Pons (tissue), 1 donor: ENCODE measurements around the gene BGLAP.

Experiments
- DNase-seq: peaks from one replicate; pipeline ENCODE4 v3.0.0-alpha.2; 2016; ENCODE audit warnings: low spot score

BGLAP gene

DNA sequence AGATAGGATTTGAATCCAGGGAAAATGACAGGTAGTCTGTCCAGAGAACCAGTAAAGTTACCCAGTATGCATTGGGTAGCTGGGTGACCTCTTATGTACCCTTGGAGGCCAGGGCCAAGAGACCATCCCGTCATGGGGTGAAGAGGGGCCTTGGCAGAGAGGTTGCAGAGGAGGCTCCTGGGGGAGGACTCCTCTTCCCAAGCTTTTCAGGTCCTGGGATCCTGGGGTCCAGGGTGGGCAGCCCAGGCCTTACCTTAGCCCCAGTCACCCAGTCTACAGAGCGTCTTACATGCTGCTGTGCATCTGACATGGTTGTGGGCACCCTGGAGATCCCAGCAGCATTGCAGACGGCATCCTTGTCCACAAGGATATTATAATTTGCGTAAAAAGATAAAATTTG, 15.2 kb upstream of the BGLAP start:
- no peak for DNase-seq

DNA sequence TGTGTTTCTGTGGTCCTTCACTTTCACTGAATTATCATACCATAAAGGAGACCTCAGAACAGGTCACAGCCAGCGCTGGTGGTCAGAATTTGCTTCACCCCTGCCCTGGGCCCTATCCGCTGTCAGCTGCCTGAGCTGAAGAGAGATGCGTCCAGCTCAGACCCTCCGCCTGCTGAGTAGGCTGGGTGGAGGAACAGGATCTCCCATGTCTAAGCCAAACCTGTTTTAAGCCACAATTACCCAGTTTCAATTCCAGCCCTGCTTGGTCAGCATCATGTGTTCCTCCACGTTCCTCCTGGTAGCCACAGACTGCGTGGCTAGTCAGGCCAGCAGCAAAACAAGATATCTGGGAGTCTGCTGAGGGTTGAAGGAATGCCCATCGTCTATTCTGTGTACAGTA, 13.5 kb upstream of the BGLAP start:
- DNase-seq, result peak; percentile 53

DNA sequence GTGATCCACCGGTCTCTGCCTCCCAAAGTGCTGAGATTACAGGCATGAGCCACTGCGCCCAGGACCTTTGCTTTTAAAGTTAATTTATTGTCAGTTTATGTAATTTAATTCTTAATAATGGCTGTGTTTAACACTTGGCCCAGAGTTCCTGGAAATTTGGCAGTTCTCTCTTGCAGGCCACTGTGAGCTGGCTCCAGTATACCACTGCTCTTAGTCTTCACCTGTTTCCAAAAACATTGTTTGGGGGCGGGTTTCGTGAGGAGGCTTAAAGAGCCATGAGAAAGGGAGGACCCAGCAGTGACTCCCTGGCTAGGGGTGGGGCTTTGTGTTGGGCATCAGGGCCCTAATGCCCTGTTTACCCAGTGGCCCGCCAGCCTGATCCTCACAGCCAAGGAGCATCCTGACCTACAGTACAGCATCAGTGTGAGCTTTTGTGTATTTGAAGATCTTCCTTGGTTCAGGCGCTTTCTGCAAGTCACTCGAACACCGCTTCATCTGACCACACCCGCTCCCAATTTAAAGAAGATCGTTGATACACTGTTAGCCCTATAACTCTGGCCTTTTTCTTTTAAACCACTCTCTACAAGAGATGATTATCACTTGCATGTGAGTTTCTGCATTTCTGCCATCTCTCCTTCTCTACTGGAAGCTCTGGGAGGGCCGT, 12.0 kb upstream of the BGLAP start:
- no peak for DNase-seq

DNA sequence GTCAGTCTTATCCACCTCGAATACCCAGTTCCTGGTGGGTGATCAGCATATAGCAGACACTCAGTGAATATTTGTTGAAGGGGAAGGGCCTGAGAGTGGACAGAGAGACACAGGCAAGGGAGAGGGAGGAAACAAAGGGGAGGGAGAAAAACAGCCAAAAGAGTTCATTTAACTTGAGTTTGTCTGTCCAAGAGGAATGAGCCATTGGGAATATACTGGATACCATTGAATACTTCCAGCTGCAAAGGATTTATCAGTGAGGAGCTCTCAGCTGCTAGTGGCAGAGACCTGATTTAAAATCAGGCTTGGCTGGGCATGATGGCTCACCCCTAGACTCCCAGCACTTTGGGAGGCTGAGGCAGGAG, 11.5 kb upstream of the BGLAP start:
- no peak for DNase-seq

DNA sequence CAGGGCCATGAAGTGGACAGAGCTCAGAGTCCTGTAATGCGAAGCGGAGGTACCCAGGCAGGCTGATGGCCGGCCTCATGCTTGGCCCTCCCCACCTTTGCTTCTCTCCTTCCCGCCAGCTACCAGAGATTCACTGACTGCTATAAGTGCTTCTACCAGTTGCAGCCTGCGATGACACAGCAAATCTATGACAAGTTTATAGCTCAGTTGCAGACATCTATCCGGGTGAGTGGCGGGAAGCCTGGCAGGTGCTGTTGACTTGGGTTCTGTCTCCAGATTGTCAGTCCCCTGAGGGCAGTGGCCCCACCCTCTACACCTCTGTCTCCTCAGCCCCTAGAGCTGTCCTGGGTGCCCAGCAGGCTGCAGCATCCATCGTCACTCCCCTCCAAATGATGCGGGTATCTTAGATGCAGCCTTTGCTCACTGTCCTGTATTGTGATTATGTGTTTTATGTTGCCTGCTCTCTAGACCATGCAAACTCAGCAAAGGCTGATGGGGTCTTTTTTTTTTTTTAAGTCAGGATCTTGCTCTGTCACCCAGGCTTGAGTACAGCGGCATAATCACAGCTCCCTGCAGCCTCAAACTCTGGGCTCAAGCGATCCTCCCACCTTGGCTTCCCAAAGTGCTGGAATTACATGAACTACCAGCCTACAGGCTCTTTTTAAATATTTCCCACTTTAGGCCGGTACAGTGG, 9.6 kb upstream of the BGLAP start:
- no peak for DNase-seq

DNA sequence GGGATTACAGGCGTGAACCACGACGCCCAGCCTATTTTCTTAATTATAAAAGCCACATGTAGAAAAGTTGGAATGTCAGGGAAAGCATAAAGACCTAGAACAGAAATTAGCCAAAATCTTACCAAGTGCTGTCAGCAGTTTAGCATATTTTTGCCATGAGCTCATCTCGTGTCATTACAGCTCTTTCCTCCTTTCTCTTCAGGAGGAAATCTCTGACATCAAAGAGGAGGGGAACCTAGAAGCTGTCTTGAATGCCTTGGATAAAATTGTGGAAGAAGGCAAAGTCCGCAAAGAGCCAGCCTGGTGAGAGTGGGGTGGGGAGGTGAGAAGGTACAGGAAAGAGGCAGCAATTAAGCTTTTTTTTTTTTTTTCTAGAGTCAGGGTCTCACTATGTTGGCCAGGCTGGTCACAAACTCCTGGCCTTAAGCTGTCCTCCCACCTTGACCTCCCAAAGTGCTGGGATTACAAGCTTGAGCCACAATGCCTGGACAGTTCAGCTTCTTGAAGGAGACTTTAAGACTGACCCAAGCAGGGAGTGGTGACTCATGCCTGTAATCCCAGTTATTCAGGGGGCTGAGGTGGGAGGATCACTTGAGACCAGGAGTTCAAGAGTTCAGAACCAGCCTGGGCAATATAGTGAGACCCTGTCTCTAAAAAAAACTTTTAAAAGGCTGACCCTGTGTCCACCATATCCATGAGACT, 8.4 kb upstream of the BGLAP start:
- no peak for DNase-seq

DNA sequence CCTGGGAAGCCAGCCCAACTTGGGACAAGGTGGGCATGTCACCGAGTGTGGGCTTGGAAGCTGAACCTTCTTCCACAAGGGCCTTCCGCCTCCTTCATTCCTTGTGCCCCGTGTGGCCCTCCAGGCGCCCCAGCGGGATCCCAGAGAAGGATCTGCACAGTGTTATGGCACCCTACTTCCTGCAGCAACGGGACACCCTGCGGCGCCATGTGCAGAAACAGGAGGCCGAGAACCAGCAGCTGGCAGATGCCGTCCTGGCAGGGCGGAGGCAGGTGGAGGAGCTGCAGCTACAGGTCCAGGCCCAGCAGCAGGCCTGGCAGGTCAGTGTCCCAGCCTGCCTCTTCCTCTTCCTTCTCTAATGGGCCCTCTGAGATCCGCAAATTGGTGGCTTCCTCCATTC, 5.8 kb upstream of the BGLAP start:
- DNase-seq, result no peak

DNA sequence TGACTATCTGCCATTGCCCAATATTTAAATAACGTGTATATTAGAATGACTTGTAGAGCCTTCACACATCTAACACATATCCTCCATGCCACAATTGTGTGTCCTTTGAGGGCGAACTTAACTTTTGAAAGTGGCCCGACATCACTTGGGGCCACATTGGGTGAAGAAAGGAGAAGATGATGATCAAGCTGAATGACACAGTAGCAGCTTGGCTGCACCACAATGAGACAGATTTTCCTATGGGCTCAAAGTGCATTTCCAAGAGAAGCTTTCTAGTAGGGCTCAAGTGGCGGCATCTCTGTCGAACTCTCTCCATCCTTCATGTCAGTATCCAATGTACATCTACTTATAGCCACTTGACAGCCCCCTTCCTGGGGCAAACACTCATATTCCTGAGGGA, 3.7 kb upstream of the BGLAP start:
- no peak for DNase-seq

DNA sequence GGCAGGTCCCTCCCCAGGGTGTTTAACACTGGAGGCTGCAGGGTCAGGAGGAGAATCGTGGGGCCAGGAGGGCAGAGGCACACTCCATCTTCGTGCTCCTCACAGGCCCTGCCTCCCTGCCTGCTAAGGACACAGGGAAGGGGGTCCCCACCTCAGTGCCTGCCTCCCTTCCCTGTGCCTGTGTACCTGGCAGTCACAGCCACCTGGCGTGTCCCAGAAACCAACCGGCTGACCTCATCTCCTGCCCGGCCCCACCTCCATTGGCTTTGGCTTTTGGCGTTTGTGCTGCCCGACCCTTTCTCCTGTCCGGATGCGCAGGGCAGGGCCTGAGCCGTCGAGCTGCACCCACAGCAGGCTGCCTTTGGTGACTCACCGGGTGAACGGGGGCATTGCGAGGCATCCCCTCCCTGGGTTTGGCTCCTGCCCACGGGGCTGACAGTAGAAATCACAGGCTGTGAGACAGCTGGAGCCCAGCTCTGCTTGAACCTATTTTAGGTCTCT, 623 bp upstream of the BGLAP start:
- DNase-seq, result no peak

DNA sequence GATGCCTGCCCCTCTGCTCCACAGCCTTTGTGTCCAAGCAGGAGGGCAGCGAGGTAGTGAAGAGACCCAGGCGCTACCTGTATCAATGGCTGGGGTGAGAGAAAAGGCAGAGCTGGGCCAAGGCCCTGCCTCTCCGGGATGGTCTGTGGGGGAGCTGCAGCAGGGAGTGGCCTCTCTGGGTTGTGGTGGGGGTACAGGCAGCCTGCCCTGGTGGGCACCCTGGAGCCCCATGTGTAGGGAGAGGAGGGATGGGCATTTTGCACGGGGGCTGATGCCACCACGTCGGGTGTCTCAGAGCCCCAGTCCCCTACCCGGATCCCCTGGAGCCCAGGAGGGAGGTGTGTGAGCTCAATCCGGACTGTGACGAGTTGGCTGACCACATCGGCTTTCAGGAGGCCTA, 754 bp downstream of the BGLAP start:
- no peak for DNase-seq

DNA sequence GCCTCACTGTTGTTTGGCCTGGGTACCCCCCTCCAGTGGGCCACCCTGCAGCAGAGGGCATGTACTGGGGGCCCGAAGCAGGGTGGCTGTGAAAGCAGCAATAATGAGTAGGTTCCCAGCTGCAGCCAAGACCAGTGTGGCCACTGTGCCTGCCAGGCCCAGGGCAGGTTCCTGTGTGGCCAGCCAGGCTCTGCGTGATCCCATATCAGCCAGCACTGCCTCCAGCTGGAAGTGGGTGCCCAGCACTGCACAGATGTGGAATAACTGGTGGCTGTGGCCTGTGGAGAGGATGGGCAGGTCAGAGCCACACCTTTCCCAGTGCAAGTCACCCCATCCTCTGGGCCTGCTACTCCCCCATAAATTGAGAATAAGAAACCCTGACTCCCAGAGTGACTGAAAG, 2.1 kb downstream of the BGLAP start:
- no peak for DNase-seq

DNA sequence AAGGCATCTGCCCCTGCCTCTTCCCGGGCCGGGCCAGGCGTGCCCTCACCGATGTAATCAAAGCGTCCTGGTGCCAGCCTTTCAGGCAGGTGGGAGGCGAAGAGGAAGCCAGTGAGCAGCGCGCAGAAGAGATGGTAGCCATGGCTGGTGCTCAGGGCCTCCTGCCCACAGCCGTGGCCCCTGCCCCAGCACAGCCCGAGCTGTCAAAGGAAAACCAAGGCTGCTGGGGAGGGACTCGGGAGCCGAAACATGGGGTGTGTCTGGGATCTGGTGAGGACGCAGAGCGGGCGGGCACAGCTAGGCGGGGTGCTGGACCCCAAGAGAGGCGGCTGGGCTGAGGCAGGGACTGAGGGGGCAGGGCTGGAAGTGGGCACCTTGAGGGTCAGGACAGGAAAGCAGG, 2.7 kb downstream of the BGLAP start:
- no peak for DNase-seq

DNA sequence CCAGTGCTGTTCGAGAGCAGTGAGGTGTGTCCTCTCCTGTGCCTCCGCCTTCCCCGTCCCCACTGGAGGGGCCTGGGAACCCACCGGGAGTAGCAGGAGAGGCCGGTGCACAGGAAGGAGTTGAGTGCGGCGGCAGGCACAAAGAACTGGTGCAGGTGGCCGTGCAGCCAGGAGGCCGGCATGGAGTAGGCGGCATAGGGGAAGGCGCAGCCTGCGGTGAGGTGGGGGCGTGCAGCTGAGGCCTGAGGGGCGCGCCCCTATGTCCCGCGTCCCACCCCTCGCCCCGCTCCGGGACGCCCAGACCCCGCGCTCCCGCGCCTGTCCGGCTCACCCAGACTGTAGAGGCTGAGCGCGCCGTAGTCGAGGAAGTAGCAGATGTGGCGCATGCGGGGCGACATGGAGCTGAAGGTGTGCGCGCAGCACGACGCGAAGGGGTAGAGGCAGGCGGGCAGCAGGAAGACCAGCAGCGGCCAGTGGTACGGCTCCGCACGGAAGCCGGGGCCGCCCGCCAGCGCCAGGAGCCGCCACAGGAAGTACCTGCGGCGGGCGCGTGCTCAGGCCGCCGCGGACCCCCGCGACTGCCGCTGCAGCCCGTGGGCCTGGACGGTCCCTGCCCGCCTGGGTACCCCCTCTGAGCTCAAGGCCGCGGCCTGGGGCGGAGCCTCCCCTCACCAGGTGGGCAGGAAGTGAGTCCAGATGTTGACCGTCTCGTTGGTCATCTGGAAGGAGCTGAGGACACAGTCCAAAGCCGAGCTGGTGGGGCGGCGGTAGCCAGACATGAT, 3.7 kb downstream of the BGLAP start:
- no peak for DNase-seq

DNA sequence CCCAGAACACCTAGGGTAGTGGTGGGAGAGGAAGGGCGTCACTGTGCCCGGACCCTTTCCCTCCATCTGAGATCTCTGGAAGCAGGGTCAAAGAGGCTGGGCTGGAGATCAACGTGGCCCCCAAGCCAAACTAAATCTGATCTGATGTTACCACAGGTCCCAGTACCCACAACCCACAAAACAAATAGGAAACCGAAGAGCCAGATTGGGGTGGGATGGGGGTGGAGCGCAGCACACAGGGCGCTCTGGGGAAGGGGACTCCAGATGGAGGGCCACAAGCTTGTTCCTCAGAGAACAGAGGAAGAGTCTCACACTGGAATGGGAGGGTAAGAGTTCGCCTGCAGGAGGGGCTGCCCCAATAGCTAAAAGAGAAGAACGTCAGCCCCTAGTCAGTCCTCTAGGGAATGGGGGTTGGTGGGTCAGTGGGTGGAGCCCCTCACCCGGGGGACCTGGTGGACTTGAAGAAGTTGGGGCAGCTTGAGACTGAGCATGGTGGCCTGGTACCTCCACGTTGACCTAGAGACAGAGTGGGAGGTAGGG, 4.3 kb downstream of the BGLAP start:
- no peak for DNase-seq

DNA sequence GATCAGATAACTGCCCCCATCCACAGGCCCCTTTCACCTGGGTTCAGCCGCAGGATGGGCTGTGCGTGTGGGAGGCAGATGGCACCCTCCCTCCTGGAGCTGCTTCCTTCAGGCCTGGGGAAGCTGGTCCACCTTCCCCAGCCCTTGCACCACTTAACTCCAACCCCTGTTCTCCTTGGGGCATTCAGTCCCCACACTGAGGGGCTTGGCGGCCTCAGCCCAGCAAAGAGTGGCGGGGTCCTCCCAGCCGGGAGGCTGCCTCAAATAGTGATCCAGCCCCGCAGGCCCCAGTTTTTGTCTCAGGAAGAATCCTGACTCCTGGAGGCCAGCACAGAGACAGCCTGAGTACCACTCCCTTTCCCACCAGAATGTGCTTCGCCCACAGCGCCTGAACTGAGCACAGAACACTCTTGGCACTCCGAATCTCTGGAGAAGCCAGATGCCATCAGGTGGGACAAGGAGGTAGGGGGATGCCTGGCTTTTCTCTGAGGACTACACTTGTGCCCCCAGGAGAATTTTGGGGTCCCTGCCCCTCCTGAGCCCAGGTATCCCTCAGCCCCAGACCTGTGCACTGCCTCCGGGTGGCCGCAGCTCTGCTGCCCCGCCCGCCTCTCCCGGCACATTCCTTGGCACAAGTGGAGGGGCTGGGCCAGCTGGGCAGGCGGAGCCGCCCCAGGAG, 4.9 kb downstream of the BGLAP start:
- DNase-seq, result no peak

DNA sequence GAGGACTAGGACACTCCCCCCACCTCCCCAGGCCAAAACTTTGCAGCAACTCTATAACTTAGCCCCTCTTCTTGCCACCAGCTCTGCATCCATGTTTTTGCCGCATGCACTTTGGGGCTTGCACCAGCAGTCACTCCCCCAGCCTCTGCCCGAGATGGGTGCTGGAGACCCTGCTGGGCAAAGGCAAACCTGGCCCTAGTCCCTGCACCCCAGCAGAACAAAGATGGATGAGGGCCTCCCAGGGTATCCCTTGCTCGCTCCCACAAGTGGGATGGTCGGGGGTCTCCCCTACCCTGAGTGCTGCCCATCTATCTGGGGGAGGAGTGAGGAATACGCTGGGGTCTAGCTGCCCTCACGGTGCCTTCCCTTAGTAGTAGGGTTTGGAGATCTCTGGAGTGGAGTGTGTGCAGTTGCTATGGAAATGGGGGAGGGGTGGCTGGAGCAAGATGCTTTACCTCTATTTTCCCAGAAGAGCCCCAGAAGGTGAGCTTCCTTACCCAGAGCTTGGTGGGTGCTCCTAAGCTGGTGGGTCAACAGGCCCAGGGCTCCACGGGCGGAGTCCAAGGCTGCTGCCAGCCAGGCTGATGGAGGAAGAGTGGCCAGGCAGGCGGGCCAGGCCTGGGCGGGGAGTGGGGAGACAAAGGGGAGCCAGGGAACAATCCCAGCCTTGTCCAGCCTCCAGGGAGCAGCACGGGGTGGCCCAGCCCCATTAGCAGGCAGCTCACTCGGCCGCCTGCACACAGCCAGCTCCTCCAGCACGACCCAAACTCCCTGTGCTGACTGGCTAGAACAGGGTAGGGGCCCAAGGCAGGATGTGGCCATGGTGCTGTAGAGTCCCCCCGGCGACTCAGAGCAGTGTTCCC, 5.7 kb downstream of the BGLAP start, which contains the start of gene PAQR6:
TSS of gene PAQR6 (minus strand) at position 597 of the 863 bp plus-strand sequence. CDS start 1,325 bp downstream, outside the sequence.
- DNase-seq, result peak; percentile 97

DNA sequence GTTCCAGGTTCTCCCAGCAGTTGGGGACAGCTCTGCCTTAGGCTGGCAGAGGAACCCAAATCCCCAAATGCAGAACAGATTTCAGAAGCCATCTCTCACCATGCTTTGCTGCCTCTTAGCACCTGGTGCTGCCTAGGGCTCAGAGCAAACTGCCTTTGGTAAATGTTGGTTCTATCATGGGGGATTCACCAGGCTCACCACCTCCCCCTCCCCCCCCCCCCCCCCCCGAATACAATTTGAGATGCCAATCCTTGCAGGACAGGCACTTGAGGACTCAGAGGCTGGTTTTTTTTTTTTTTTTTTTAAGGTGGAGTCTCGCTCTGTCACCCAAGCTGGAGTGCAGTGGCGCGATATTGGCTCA, 6.3 kb downstream of the BGLAP start:
- no peak for DNase-seq

DNA sequence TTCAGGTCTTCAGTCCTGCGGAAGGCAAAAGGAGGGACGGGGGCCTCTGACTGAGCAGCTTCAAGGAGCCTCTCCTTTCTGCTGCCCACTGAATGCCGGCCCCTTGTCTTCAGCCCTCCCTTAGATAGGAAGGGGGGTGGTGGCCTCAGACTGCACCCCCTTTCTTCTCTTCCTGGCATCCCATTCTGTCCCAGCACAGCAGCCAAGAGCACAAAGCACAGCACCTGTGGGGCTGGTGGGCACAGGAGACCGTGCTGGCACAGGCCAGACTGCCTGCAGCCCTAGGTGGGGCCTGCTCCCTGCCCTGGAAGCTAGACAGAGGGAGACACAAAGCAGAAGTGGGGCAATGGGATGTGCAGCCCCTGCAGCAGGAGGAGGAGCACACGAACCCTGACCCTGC, 7.6 kb downstream of the BGLAP start:
- no peak for DNase-seq

DNA sequence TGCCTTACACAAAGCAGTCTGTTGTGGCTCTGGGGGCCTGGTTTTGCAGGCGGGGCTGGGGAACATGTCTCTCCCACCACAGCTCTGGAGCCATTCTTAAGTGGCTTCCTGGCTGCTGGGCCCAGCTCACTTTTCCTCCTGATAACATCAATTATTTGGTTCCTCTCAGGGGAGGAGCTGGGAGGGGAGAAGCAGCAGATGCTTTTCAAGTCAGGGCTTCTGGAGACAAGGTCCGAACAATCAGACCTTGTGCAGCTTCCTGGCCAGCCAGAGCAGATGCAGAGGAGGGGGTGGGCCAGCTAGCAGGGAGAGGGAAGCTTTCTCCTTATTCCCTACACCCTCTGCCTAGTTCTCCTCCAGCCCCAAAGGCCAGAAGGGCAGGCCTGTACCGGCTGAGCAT, 9.5 kb downstream of the BGLAP start:
- peak; percentile 72 for DNase-seq

DNA sequence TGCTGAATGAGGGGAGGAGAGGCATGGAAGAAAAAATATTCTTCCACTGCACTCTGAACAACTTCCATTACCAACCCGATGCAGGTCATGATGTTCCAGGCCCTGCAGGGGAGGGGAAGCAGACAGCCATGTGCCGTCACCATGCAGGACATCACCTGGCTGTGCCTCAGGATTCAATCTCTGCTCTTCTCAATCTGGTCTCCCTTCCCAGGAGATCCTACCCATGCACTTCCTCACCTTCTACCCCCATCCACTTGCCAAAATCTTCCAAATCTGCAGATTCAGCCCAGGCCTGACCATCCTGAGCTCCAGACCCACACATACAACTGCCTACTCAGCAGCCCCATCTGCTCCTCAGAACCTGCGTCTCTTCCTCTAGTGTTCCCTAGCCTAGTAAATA, 11.7 kb downstream of the BGLAP start:
- no peak for DNase-seq

DNA sequence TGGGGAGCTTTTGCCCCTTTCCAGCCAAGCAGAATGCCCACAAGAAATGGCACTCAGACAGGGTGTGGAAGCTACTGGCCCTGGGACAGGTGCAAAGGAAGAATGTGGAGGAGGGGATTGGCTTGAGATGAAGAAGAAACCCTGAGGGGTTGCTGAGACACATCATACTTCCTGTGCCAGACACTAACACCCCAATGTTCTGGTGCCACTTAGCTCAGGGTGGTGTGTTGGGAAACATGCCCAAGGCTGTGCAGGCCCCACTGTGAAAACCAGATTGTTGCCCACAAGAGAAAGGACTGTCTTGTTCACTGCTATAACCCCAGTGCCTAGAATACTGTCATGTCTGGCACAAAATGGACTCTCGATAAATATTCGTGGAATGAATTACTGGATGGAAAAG, 15.7 kb downstream of the BGLAP start:
- peak; percentile 71 for DNase-seq
